Mucosa of rectum (tissue), 2 donors: ENCODE results near the gene HSD3B1.

Source experiments
- H3K27ac ChIP-seq, 2 donors: one replicate each; pipeline ENCODE4 v1.7.0; 2013; ENCODE audit warnings: inconsistent platforms in 2 of 2, low read depth in 2 of 2, low read length in 2 of 2
- H3K27me3 ChIP-seq, 2 donors: one replicate each; pipeline ENCODE4 v1.7.0; 2013; ENCODE audit warnings: low read length in 2 of 2; ENCODE audit not compliant: control insufficient read depth in 2 of 2, insufficient read depth in 2 of 2
- H3K36me3 ChIP-seq, 2 donors: one replicate each; pipeline ENCODE4 v1.7.0; 2013; ENCODE audit warnings: low read length in 2 of 2; ENCODE audit not compliant: control insufficient read depth in 2 of 2, insufficient read depth in 2 of 2
- H3K4me1 ChIP-seq, 2 donors: one replicate each; pipeline ENCODE4 v1.7.0; 2013; ENCODE audit warnings: low read length in 2 of 2, mild to moderate bottlenecking in 1 of 2; ENCODE audit not compliant: control insufficient read depth in 2 of 2, insufficient read depth in 2 of 2
- H3K4me3 ChIP-seq, 2 donors: one replicate each; pipeline ENCODE4 v1.7.0; 2013; ENCODE audit warnings: low read length in 2 of 2
- H3K9ac ChIP-seq, 2 donors: one replicate each; pipeline ENCODE4 v1.7.0; 2013; ENCODE audit warnings: low read length in 2 of 2, low read depth in 1 of 2, mild to moderate bottlenecking in 1 of 2
- H3K9me3 ChIP-seq, 2 donors: one replicate each; pipeline ENCODE4 v1.7.0; 2013; ENCODE audit warnings: low read length in 2 of 2; ENCODE audit not compliant: control insufficient read depth in 2 of 2
- donor health status: healthy.
- donor health status: Normal muscosa, but diverticular disease.

The HSD3B1 gene

GRCh38 chr1:119472080-119472818, 34.8 kb upstream of the HSD3B1 start:
- Histone ChIP-seq H3K4me3 (no peak overlapping the region), H3K9me3 (no peaks in the 10 kb centered on the region), H3K4me1 (peaks cover 3 to 8% of the 10 kb centered on the region in 2 donors), H3K9ac (no peak overlapping the region), H3K27me3 (no peaks in the 10 kb centered on the region), H3K27ac (no peak overlapping the region), H3K36me3 (no peaks in the 10 kb centered on the region)

GRCh38 chr1:119472819-119473175, 34.2 kb upstream of the HSD3B1 start:
- Histone ChIP-seq H3K4me3 (no peak overlapping the region), H3K4me1 (peaks cover 0 to 4% of the 10 kb centered on the region in 2 donors), H3K27ac (no peak overlapping the region), H3K9ac (no peak overlapping the region), H3K27me3 (no peaks in the 10 kb centered on the region), H3K9me3 (no peaks in the 10 kb centered on the region), H3K36me3 (no peaks in the 10 kb centered on the region)

- no peak overlapping the region for H3K27ac ChIP-seq
- no peak overlapping the region for H3K9ac ChIP-seq
- H3K9me3 ChIP-seq, result no peaks in the 10 kb centered on the region
- H3K27me3 ChIP-seq, result no peaks in the 10 kb centered on the region
- H3K4me3 ChIP-seq, result no peak overlapping the region
- no peaks in the 10 kb centered on the region for H3K4me1 ChIP-seq
- no peaks in the 10 kb centered on the region for H3K36me3 ChIP-seq
Observed at GRCh38 chr1:119475866-119476439, 31.1 kb upstream of the HSD3B1 start.

DNA sequence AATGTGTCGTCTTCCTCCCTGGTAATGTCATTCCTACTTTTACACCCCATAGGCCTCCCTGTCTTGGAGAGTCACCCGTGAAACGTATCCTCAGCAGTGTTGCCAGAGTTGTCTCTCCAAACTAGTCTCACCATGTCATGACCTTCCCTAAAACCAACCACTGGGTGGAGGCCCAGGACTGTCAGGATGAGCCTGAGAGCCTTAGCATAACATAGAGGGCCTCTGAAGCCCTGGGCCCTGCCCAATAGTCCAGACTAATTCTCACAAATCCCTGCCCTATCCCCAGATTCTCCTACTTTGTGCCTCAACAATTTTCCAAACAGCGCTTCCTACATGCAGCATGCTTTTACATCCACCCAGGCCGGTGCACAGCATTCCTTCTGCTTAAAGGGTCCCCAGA, 29.3 kb upstream of the HSD3B1 start:
- no peaks in the 10 kb centered on the region for H3K4me1 ChIP-seq
- H3K36me3 ChIP-seq, result no peaks in the 10 kb centered on the region
- H3K27me3 ChIP-seq, result no peaks in the 10 kb centered on the region
- H3K4me3 ChIP-seq, result no peak overlapping the region
- H3K9ac ChIP-seq, result no peak overlapping the region
- H3K27ac ChIP-seq, result no peak overlapping the region
- H3K9me3 ChIP-seq, result no peaks in the 10 kb centered on the region

- Histone ChIP-seq H3K27ac (no peak overlapping the region), H3K36me3 (no peaks in the 10 kb centered on the region), H3K4me3 (no peak overlapping the region), H3K9ac (no peak overlapping the region), H3K4me1 (no peaks in the 10 kb centered on the region), H3K27me3 (no peaks in the 10 kb centered on the region), H3K9me3 (no peaks in the 10 kb centered on the region)
Observed at GRCh38 chr1:119480175-119480574, 26.8 kb upstream of the HSD3B1 start.

DNA sequence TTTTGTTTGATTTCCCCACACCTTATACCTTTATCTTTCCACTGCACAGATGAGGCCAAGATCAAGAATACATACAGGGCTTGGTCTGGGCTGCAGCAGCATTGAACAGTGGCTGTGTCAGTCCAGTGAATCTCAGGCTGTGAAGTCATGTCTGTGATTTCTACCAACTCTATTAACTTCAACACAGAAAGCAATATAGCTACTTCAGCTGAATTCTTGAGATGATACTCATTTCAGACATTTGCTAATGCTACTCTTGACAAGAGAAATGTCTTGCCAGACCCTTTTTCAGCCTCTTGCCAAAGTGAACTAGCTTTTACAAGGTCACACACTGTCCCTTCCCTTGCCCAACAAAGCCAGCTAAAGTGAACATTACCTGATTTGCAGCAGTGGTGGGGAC, 25.1 kb upstream of the HSD3B1 start:
- no peak overlapping the region for H3K9ac ChIP-seq
- H3K4me3 ChIP-seq, result no peak overlapping the region
- no peak overlapping the region for H3K27ac ChIP-seq
- H3K9me3 ChIP-seq, result no peaks in the 10 kb centered on the region
- no peaks in the 10 kb centered on the region for H3K27me3 ChIP-seq
- no peaks in the 10 kb centered on the region for H3K4me1 ChIP-seq
- H3K36me3 ChIP-seq, result no peaks in the 10 kb centered on the region

- H3K9me3 ChIP-seq, result no peaks in the 10 kb centered on the region
- H3K4me1 ChIP-seq, result no peaks in the 10 kb centered on the region
- no peak overlapping the region for H3K4me3 ChIP-seq
- no peak overlapping the region for H3K27ac ChIP-seq
- H3K36me3 ChIP-seq, result no peaks in the 10 kb centered on the region
- no peak overlapping the region for H3K9ac ChIP-seq
- no peaks in the 10 kb centered on the region for H3K27me3 ChIP-seq
Observed at GRCh38 chr1:119482517-119483425, 24.2 kb upstream of the HSD3B1 start.

- Histone ChIP-seq H3K9me3 (no peaks in the 10 kb centered on the region), H3K4me1 (no peaks in the 10 kb centered on the region), H3K27me3 (no peaks in the 10 kb centered on the region), H3K27ac (no peak overlapping the region), H3K36me3 (no peaks in the 10 kb centered on the region), H3K4me3 (no peak overlapping the region), H3K9ac (no peak overlapping the region)
Observed at GRCh38 chr1:119483441-119484200, 23.4 kb upstream of the HSD3B1 start.

- H3K27ac ChIP-seq, result no peak overlapping the region
- no peaks in the 10 kb centered on the region for H3K27me3 ChIP-seq
- no peak overlapping the region for H3K4me3 ChIP-seq
- H3K9me3 ChIP-seq, result no peaks in the 10 kb centered on the region
- H3K9ac ChIP-seq, result no peak overlapping the region
- H3K4me1 ChIP-seq, result no peaks in the 10 kb centered on the region
- no peaks in the 10 kb centered on the region for H3K36me3 ChIP-seq
Observed at GRCh38 chr1:119485201-119485600, 21.8 kb upstream of the HSD3B1 start.
